IMR-90 (cell line): Measurements from ENCODE around the gene EXOC3L2. TPM values are rescaled to one million over a fixed set of nuclear protein-coding genes. Genes with fewer than 3 reads are reported as not detected.

Source experiments
- ATAC-seq: fragments of 200-7000 bp; cut with Tn5 transposase; 2 replicates; pipeline ENCODE4 v1.9.1; 2020; ENCODE audit warnings: low read depth, mild to moderate bottlenecking, moderate library complexity
- Bru-seq: library from RNA; stranded (reverse); fragments of 400-500 nt; gene quantifications from one replicate; lab custom pipeline; 2021; lab: Mats Ljungman, UMichigan
- BruChase-seq, 2 experiments: library from RNA; stranded (reverse); fragments of 400-500 nt; gene quantifications; one replicate each; lab custom pipeline; 2021; lab: Mats Ljungman, UMichigan
- BruUV-seq: library from RNA; stranded (reverse); fragments of 400-500 nt; replicated peaks from 2 replicates; lab custom pipeline; 2021; lab: Mats Ljungman, UMichigan
- CTCF ChIA-PET: fragments of 300-600 bp; formaldehyde crosslinking; extraction: SDS; loops from one replicate; lab custom pipeline; 2021; ENCODE audit warnings: antibody characterized with exemption; lab: Yijun Ruan, JAX
- POLR2A ChIA-PET: fragments of 300-600 bp; sonication (Branson Sonifier 250); formaldehyde crosslinking; loops from one replicate; lab custom pipeline; 2022; ENCODE audit warnings: antibody characterized with exemption; ENCODE audit not compliant: unreplicated experiment; lab: Charles Lee
- DNase-seq: peaks from one replicate; pipeline ENCODE4 v3.0.0; 2013
- H2AFZ ChIP-seq: replicated peaks from 2 replicates; pipeline ENCODE3; 2013; ENCODE audit warnings: low read length, mild to moderate bottlenecking; ENCODE audit not compliant: poor library complexity
- H2AK5ac ChIP-seq: 2 replicates; pipeline ENCODE4 v1.6.1; 2013; ENCODE audit warnings: low read depth, low read length, inconsistent platforms
- H2AK9ac ChIP-seq: replicated peaks from 2 replicates; pipeline ENCODE3; 2013; ENCODE audit warnings: mild to moderate bottlenecking, low read depth, low read length, moderate library complexity; ENCODE audit not compliant: poor library complexity
- H2BK120ac ChIP-seq: 2 replicates; pipeline ENCODE4 v1.6.1; 2013; ENCODE audit warnings: low read depth, low read length, inconsistent platforms
- H2BK15ac ChIP-seq: 3 replicates; pipeline ENCODE4 v1.6.1; 2013; ENCODE audit warnings: low read depth, low read length, inconsistent platforms
- H2BK20ac ChIP-seq: 2 replicates; pipeline ENCODE4 v1.6.1; 2013; ENCODE audit warnings: low read depth, mild to moderate bottlenecking, inconsistent platforms, low read length, moderate library complexity
- H2BK5ac ChIP-seq: 2 replicates; pipeline ENCODE4 v1.6.1; 2013; ENCODE audit warnings: mild to moderate bottlenecking, low read depth, low read length, inconsistent platforms; ENCODE audit not compliant: poor library complexity, severe bottlenecking
- H3K14ac ChIP-seq: replicated peaks from 2 replicates; pipeline ENCODE4 v1.6.1; 2013; ENCODE audit warnings: low read depth, low read length, inconsistent platforms
- H3K18ac ChIP-seq: 2 replicates; pipeline ENCODE4 v1.6.1; 2013; ENCODE audit warnings: low read depth, low read length, control low read depth
- H3K23ac ChIP-seq: 2 replicates; pipeline ENCODE4 v1.6.1; 2013; ENCODE audit warnings: low read depth, low read length, inconsistent platforms
- H3K27ac ChIP-seq: 2 replicates; pipeline ENCODE4 v1.5.1; 2013; ENCODE audit warnings: mild to moderate bottlenecking, control low read depth, low read length; ENCODE audit not compliant: insufficient read depth
- H3K27me3 ChIP-seq: 2 replicates; pipeline ENCODE4 v1.6.1; 2013; ENCODE audit warnings: low read length; ENCODE audit not compliant: control insufficient read depth, insufficient read depth
- H3K36me3 ChIP-seq: 2 replicates; pipeline ENCODE4 v1.6.1; 2013; ENCODE audit warnings: low read length, mixed read lengths; ENCODE audit not compliant: control insufficient read depth, insufficient read depth
- H3K4ac ChIP-seq: 2 replicates; pipeline ENCODE4 v1.6.1; 2013; ENCODE audit warnings: low read depth, low read length, inconsistent platforms
- H3K4me1 ChIP-seq: 2 replicates; pipeline ENCODE4 v1.6.1; 2013; ENCODE audit warnings: low read length, mixed read lengths; ENCODE audit not compliant: control insufficient read depth, insufficient read depth
- H3K4me2 ChIP-seq: 2 replicates; pipeline ENCODE4 v1.6.1; 2013; ENCODE audit warnings: low read depth, mild to moderate bottlenecking, control low read depth, low read length, moderate library complexity
- H3K4me3 ChIP-seq: 2 replicates; pipeline ENCODE4 v1.5.1; 2013; ENCODE audit warnings: low read depth, mild to moderate bottlenecking, control low read depth, low read length, moderate library complexity; ENCODE audit not compliant: insufficient read depth
- H3K56ac ChIP-seq: 2 replicates; pipeline ENCODE4 v1.6.1; 2013; ENCODE audit warnings: low read length, inconsistent platforms; ENCODE audit not compliant: insufficient read depth; ENCODE audit errors: extremely low read depth
- H3K79me1 ChIP-seq, 2 experiments: 2 replicates each; pipeline ENCODE4 v1.6.1; 2013; ENCODE audit warnings: low read length in 2 of 2, inconsistent platforms in 1 of 2, low read depth in 1 of 2
- H3K9ac ChIP-seq: 2 replicates; pipeline ENCODE4 v1.6.1; 2013; ENCODE audit warnings: low read depth, low read length, control low read depth
- H3K9me1 ChIP-seq: 2 replicates; pipeline ENCODE4 v1.6.1; 2013; ENCODE audit warnings: low read length, inconsistent platforms; ENCODE audit not compliant: insufficient read depth
- H3K9me3 ChIP-seq: 2 replicates; pipeline ENCODE4 v1.6.1; 2013; ENCODE audit warnings: low read length; ENCODE audit not compliant: control insufficient read depth, insufficient read depth
- H4K20me1 ChIP-seq: 2 replicates; pipeline ENCODE4 v1.6.1; 2013; ENCODE audit warnings: low read length, inconsistent platforms; ENCODE audit not compliant: insufficient read depth
- H4K5ac ChIP-seq: 2 replicates; pipeline ENCODE4 v1.6.1; 2013; ENCODE audit warnings: mild to moderate bottlenecking, low read depth, low read length, control low read depth
- H4K8ac ChIP-seq, 2 experiments: 2 replicates each; pipeline ENCODE4 v1.6.1; 2013; ENCODE audit warnings: low read depth in 2 of 2, low read length in 2 of 2, control low read depth in 1 of 2, inconsistent platforms in 1 of 2
- H4K91ac ChIP-seq: 2 replicates; pipeline ENCODE4 v1.6.1; 2013; ENCODE audit warnings: low read depth, low read length, inconsistent platforms; ENCODE audit not compliant: insufficient read depth
- ELK1 ChIP-seq: fragments of 150-350 bp; IDR thresholded peaks from 2 replicates; pipeline ENCODE4 v1.6.1; 2016; ENCODE audit warnings: low read depth, mild to moderate bottlenecking, low read length, moderate library complexity, borderline replicate concordance
- MXI1 ChIP-seq: IDR thresholded peaks from 2 replicates; pipeline ENCODE4 v1.6.1; 2012; ENCODE audit warnings: low read depth, mild to moderate bottlenecking, low read length, moderate library complexity, borderline replicate concordance
- RCOR1 ChIP-seq: IDR thresholded peaks from 2 replicates; pipeline ENCODE4 v1.6.1; 2012; ENCODE audit warnings: mild to moderate bottlenecking, low read length, improper control_type of control experiment; ENCODE audit not compliant: insufficient replicate concordance
- RFX5 ChIP-seq: IDR thresholded peaks from 2 replicates; pipeline ENCODE4 v1.8.0; 2012; ENCODE audit warnings: low read depth, mild to moderate bottlenecking, low read length, moderate library complexity
- SMC3 ChIP-seq: fragments of 150-350 bp; IDR thresholded peaks from 2 replicates; pipeline ENCODE4 v1.6.1; 2016; ENCODE audit warnings: low read depth, mild to moderate bottlenecking, antibody characterized with exemption, low read length, moderate library complexity
- WGBS, 2 experiments: methylation state at CpG; one replicate each; pipeline versions ENCODE4 v1.1.5 to v1.1.7; 2013; ENCODE audit warnings: missing lambda C conversion rate in 2 of 2; ENCODE audit not compliant: insufficient read length in 1 of 2; ENCODE audit errors: extremely low coverage in 2 of 2; 5-methylcytosine and 5-hydroxymethylcytosine counted together
- dilution Hi-C: fragments of 300-500 bp; cut with HindIII; formaldehyde crosslinking; loops from one replicate; pipeline ENCODE4 v1.14.3; 2018; ENCODE audit warnings: low sequenced_read_pairs; ENCODE audit not compliant: unreplicated experiment
- in situ Hi-C: fragments of 300-500 bp; cut with MboI; formaldehyde crosslinking; loops from 3 replicates; pipeline ENCODE4 v1.14.3; 2019; ENCODE audit warnings: low sequenced_read_pairs, inconsistent platforms, mixed read lengths
- intact Hi-C: fragments of 100-400 bp; cut with micrococcal nuclease; formaldehyde crosslinking; loops from 2 replicates; pipeline ENCODE4 v1.10.0; 2022
- long read RNA-seq: library from polyadenylated mRNA; unstranded; transcript quantifications from one replicate; pipeline ENCODE4 v2.0.0, GENCODE V29; 2021; ENCODE audit not compliant: unreplicated experiment
- polyA plus RNA-seq, 3 experiments: library from polyadenylated mRNA; depleted of rRNA; stranded (reverse); fragments of >200 nt; gene quantifications; 2 replicates each; pipeline ENCODE4 v1.2.3, GENCODE V29; 2012; ENCODE audit warnings: low replicate concordance in 1 of 3
- total RNA-seq: library from RNA; depleted of rRNA; stranded (reverse); fragments of >200 nt; gene quantifications from 2 replicates; pipeline ENCODE4 v1.2.3, GENCODE V29; 2012; rRNA removed

Gene EXOC3L2
- not detected in 2 replicates for total RNA-seq
- 0.03 TPM in 1 of 2 replicates, not detected in the other for polyA plus RNA-seq (2012; rRNA removed)
- polyA plus RNA-seq (2012; cell fraction: cytosol; rRNA removed): 0.08 and 0.13 TPM in 2 replicates
- 0.06 and 0.11 TPM in 2 replicates for polyA plus RNA-seq (2012; cell fraction: nucleus; rRNA removed; ENCODE audit: low replicate concordance)
- percentile 3 among the genes with signal in this experiment for Bru-seq, nascent RNA
- BruChase-seq, experiment 1, labeled RNA remaining after a 6-hour chase: percentile 3 among the genes with signal in this experiment
- BruChase-seq, experiment 2, labeled RNA remaining after a 2-hour chase: percentile 11 among the genes with signal in this experiment
- long read RNA-seq: 0 reads

- H4K8ac ChIP-seq: no peak within 1 kb of the TSS
- H2BK15ac ChIP-seq: no peak within 1 kb of the TSS
- peaks cover 11% of the 10 kb centered on the region; the same call in 1 of the 2 replicates for H3K27me3 ChIP-seq
- no peaks in the 10 kb centered on the region for H3K9me3 ChIP-seq
- no CpG with 5 or more reads among the region's 17 CpGs for WGBS, 2 experiments
- no peak within 1 kb of the TSS for H2BK120ac ChIP-seq
- H4K91ac ChIP-seq: no peak within 1 kb of the TSS
- ChIA-PET CTCF (interaction anchor here (0.6 kb wide), 1 partner anchor 40 kb away, joined by 13 read pairs; no protein-coding TSS in a partner anchor), POLR2A (no interaction called here)
- H3K23ac ChIP-seq: 0 out of 2 replicates have a peak within 1 kb of the TSS, but pooled peaks have one; percentile 26
- TF ChIP-seq SMC3 (no peak), RFX5 (no peak), ELK1 (no peak), MXI1 (no peak), RCOR1 (no peak)
- no peaks in the 10 kb centered on the region for H3K36me3 ChIP-seq
- H3K18ac ChIP-seq: no peak within 1 kb of the TSS
- no peak within 1 kb of the TSS for H3K14ac ChIP-seq
- dilution Hi-C loops: no loop called here
- H3K4me3 ChIP-seq: no peak within 1 kb of the TSS
- H2AK5ac ChIP-seq: no peak within 1 kb of the TSS; the same call in 1 of the 2 replicates
- H3K4me2 ChIP-seq: no peak within 1 kb of the TSS
- peak within 1 kb of the TSS; percentile 28 for H2AFZ ChIP-seq
- H3K79me1 ChIP-seq: no peaks in the 10 kb centered on the region
- no peak for DNase-seq
- H4K20me1 ChIP-seq: no peaks in the 10 kb centered on the region
- H3K9ac ChIP-seq: no peak within 1 kb of the TSS
- peaks cover 1% of the 10 kb centered on the region; the same call in 1 of the 2 replicates for H3K4me1 ChIP-seq
- BruUV-seq: no TSS peak
- no peak for ATAC-seq
- no peak within 1 kb of the TSS for H2BK5ac ChIP-seq
- no peak within 1 kb of the TSS for H3K4ac ChIP-seq
- no peak within 1 kb of the TSS for H3K27ac ChIP-seq
- H4K5ac ChIP-seq: no peak within 1 kb of the TSS
- in situ Hi-C loops: no loop called here
- H3K56ac ChIP-seq: no peak within 1 kb of the TSS
- H2BK20ac ChIP-seq: no peak within 1 kb of the TSS
- no peaks in the 10 kb centered on the region for H3K9me1 ChIP-seq
- intact Hi-C loops: no loop called here
- H2AK9ac ChIP-seq: peak within 1 kb of the TSS; percentile 42
These were observed at the start of gene EXOC3L2 for GRCh38 chr19:45245334-45245787. TSS of gene EXOC3L2 (minus strand) at chr19:45245407. CDS start at chr19:45239045, 6,362 bp downstream.
